Stimulated activated CD8-positive, alpha-beta memory T cell treated with anti-CD3 and anti-CD28 coated beads, Interleukin-7, amount 100 ng/mL, for 1 hour (primary cell): ENCODE measurements around the gene HSBP1L1.

Source experiments
- DNase-seq, 2 donors: peaks; one replicate each; pipeline ENCODE4 v3.0.0-alpha.2; 2020; ENCODE audit warnings: low read depth in 2 of 2

The HSBP1L1 gene

GRCh38 chr18:79961527-79962291 is 2.7 kb upstream of the HSBP1L1 start:
- no peak for DNase-seq

- DNase-seq = no peak
Observed at GRCh38 chr18:79962311-79962710, 2.1 kb upstream of the HSBP1L1 start.

GRCh38 chr18:79962835-79963657 is 1.4 kb upstream of the HSBP1L1 start:
- DNase-seq = no peak

DNA sequence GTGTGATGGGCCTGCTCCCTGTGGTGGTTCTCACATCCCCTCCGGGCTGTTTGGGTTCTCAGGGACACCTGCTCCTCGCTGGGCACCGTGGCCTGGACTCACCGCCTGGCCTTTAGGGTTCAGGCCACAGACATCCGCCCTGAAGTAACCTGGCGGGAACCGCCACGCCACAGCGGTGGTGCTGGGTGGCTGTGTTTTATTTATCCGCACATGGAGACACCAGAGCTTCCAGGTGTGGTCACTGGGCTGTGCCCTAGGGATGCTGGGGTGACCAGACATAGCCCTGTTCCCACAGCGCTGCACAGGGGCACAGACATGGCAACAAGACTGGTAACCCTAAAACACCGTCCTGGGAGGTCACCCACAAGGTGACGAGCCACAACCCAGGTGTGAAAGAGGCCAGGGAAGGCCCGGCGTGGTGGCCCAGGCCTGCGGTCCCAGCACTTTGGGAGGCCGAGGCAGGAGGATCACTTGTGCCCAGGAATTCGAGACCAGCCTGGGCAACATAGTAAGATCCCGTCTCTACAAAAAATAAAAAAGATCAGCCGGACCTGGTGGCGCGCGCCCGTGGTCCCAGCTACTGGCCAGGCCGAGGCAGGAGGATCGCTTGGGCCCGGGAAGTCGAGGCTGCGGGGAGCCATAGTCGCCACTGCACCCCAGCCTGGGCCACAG is 649 bp upstream of the HSBP1L1 start:
- DNase-seq = no peak

DNA sequence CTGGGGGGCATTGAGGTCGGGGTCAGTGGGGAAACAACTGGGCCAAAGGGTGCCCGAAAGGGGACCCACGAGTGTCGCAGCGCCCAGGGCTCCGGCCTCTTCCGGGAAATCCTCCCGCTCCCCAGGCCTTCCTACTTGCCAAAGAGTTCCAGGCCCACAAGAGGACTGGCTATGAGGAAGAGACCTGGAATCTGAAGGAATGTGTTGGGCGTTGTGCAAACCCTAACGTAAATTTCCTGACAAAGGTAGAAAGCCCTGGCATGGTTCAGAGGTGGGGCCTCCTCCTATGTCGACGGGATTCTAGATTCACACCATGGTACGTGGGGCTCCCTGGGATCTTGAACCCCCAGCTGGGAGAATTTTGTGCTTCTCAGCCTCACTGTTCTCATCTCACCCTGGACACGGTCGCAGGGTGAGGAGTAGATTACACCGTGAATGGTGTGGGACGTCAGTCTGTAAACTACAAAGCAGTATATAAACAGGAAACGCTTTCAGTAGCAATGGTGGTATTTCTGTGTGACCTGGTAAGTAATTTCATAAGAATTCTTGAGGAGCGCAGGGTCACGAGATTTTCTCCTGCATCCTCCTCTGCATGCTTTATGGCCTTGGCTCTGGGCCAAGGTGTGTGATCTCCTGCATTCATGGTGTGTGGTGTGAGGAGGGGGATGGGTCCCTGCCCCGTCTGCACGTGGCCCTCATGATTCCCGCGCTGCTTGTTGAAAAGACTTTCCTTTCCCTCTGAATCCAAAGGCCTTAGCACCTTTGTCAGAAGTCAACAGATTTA is 868 bp downstream of the HSBP1L1 start:
- DNase-seq = no peak

DNA sequence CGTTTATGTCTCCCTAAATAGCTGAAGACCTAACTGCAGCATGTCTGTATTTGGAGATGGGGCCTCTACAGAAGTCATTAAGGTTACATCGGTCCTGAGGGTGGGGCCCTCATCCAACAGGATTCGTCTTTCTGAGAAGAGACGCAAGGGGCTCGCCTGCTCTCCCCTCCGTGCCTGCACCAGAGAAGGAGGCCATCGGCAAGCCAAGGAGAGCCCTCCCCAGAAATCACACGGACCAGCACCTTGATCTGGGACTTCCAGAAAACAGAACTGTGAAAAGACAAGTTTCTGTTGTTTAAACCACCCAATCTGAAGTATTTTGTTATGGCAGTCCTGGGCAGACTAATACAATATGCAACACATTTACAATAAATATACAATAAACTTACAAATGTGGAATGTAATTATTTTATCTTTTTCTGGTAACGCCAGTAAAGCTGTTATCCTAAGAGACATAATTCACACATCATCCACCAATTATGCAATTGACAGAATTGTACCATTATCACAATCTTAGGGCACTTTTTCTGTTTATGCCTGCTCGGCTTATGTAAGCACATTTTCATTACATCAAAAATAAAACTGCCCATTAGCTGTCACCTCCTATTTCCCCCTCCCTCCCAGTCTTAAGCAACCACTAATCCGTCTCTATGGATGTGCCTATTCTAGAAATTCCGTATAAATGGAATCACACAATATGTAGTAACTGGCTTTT is 6.1 kb downstream of the HSBP1L1 start:
- no peak for DNase-seq

DNA sequence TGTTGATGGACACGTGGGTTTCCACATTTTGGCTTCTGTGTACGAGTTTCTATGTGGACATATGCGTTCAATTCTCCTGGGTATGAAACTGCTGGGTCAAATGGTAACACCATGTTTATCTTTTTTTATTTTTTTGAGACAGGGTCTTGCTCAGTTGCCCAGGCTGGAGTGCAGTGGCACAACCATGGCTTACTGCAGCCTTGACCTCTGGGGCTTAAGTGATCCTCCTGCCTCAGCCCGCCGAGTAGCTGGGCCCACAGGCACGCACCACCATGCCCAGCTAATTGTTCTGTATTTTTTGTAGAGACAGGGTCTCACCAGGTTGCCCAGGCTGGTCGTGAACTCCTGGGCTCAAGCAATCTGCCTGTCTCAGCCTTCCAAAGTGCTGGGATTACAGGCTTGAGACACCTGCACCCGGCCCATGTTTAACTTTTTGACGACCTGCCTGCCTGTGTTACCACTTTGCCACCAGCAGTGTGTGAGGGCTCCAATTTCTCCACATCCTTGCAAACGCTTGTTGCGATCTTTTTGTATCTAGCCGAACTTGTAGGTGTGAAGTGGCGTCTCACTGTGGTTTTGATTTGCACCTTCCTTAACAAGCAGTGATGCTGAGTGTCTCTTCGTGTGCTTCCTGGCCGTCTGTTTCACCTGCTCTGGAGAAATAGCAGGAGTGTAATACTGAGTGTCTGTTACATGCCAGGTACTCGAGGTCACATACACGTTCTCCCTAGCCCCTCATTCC is 6.9 kb downstream of the HSBP1L1 start:
- DNase-seq = no peak

- no peak for DNase-seq
Observed at GRCh38 chr18:79971986-79972385, 7.5 kb downstream of the HSBP1L1 start.

- DNase-seq = no peak
Observed at GRCh38 chr18:79972720-79973119, 8.3 kb downstream of the HSBP1L1 start.

GRCh38 chr18:79973517-79973916 is 9.1 kb downstream of the HSBP1L1 start:
- no peak for DNase-seq

- no peak for DNase-seq
Observed at GRCh38 chr18:79974025-79974654, 9.7 kb downstream of the HSBP1L1 start.

DNA sequence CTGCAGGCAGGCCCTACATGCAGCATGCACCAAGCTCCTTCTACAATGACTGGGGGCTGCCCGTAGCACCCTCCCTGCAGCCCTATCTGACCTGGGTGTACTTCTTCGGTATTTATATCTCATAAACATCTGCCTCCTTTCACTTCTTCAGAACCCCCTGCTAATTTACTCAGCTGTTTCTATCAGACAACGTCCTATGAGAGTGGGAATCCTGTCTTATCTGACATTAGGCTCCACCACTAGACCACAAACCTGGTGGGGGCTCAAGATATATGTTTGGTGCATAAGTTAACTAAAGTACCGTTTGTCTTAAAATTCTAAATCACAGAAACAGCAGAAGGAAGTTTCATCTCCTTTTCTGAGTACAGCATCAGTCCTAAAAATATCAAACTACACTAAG is 10.6 kb downstream of the HSBP1L1 start:
- DNase-seq = no peak

DNA sequence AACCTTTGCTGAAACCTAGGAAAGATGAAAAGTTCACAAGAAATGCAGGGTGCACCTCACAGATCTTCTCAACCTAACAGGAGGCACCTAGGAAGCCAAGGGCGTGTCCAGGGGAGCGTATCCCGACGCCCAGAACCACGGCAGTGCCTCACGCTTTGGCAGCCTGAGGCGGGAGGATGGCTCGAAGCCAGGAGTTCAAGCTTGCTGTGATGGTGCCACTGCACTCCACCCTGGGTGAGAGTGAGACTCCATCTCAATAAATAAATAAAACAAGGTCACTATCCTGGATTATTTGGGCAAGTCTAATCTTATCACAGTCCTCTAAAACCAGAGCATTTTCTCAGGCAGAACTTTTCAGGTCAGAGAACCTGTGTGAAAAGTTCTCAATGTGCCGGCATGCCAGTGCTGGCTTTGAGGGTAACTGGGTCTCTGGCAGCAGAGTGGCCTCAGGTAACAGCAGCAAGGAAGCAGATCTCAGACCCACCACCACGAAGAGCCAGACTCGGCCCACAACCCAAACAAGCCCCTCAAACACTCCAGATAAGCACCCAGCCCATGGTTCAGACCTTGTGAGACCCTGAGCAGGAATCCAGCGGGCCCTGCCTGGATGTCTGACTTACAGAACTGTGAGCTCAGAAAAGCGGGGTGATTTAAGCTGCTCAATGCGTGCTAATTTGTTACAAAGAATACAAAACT is 11.7 kb downstream of the HSBP1L1 start:
- no peak for DNase-seq

DNA sequence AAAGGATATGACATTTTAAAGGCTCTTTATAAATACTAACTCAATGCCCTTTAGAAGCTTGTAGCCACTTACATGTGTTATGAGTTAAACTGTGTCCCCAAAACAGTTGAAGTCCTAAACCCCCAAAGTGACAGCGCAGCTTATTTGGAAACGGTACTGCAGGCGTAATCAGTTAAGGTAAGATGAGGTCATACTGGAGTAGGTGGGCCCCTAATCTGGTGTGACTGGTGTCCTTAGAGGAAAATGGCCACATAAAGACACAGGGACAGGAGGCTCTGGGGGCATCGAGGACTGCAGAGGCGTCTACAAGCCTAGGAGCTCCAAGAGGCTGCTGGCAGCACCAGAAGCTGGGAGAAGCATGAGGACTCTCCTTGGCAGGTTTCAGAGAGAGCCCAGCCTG is 15.4 kb downstream of the HSBP1L1 start:
- no peak for DNase-seq

- DNase-seq = no peak
Observed at GRCh38 chr18:79980585-79980984, 16.1 kb downstream of the HSBP1L1 start.

DNA sequence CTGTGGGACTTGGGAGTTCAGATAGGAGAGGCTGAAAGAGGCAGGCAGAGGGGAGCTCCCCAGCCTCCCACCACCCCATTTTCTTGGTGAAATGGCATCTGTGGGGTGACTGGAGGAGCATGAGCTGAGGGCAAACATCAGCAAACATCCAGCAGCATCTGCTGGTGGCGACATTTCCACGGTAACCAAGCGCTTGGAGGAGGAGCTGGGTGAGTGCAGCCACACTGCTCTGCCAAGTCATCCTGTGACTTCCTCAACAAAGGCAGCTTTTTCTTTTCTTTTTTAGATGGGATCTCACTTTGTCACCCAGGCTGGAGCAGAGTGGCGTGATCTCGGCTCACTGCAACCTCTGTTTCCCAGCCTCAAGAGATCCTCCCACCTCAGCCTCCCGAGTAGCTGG is 18.3 kb downstream of the HSBP1L1 start:
- DNase-seq = no peak

- DNase-seq = no peak
Observed at GRCh38 chr18:79983253-79983652, 18.8 kb downstream of the HSBP1L1 start.

GRCh38 chr18:79983793-79984192 is 19.4 kb downstream of the HSBP1L1 start:
- no peak for DNase-seq

DNA sequence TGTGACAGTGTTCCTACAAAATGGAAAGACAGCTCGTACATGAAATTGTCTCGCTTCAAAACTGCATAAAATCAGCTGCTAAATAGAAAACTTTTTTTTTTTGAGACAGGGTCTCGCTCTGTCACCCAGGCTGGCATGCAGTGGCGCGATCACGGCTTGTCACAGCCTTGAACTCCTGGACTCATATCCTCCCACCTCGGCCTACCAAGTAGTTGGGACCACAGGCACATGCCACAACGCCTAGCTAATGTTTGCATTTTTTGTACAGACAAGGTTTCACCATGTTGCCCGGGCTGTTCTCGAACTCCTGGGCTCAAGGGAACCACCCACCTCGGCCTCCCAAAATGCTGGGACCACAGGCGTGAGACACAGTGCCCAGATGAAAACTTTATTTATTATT is 20.7 kb downstream of the HSBP1L1 start:
- no peak for DNase-seq
